ENCODE data around the gene DNAJB12.

DNAJB12 gene

DNA sequence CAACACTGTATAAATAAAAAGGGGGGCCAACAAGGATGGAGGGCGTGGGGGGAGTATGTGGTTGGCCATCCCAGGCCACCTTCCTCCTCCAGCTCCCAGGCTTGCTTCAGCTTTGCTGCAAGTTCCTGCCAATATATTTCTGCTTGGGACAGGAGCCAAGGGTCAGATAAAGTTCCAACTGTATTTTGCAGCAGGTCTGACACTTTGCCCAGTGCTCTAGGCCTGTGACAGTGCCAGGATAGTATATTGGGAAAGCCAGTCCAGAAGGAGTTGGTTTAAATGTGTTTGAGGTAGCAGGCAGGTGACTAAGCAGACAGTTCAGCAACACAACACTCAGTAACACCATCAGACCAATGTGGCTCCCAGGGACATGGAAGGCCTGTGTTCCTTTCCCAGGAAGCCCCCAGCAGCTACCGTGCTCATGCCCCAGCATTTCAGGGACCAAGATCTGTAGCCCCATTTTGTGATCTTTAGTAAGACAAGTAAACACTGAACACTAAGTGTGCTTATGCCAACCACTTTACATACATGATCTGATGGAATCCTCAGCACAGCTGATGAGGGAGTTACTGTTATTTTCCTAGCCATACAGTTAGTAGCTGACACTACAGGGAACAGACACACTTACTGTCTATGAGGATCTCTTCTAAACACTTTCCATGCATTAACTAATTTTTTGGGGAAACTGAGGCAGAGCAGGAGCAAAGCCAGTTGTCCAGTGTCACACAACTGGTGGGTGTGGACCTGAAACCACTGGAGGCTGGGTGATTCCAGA lies 38.9 kb downstream of the DNAJB12 start:
- no peak overlapping the region for H4K91ac ChIP-seq (ENCODE audit: low read depth, low read length, poor library complexity)
- no peak overlapping the region for H2BK12ac ChIP-seq (ENCODE audit: low read length)
- no peak overlapping the region for H3K27ac ChIP-seq (replicated peaks; ENCODE audit: low read length)
- H3K36me3 ChIP-seq (replicated peaks in 1 of 2; ENCODE audit: control insufficient read depth in 2 of 2, insufficient read depth in 2 of 2, low read length in 2 of 2): no peaks in the 10 kb centered on the region
- H2AK5ac ChIP-seq (ENCODE audit: low read depth, low read length): no peak overlapping the region
- H3K4ac ChIP-seq (ENCODE audit: low read length): no peak overlapping the region
- no peak overlapping the region for H3K4me2 ChIP-seq (ENCODE audit: insufficient read depth, low read length, poor library complexity, severe bottlenecking)
- no peak overlapping the region for H3K4me3 ChIP-seq (ENCODE audit: low read length in 2 of 2)
- no peak overlapping the region for H3K14ac ChIP-seq (ENCODE audit: low read length)
- no peak overlapping the region for H2BK5ac ChIP-seq (ENCODE audit: low read length)
- WGBS, 2 donors (ENCODE audit: extremely low coverage in 2 of 2, insufficient read length in 2 of 2, insufficient replicate concordance in 1 of 2): no CpG with 5 or more reads among the region's 2 CpGs
- no peaks in the 10 kb centered on the region for H3K79me1 ChIP-seq (ENCODE audit: low read depth, low read length)
- no peak overlapping the region for H4K8ac ChIP-seq (ENCODE audit: low read depth, low read length)
- H2BK15ac ChIP-seq (ENCODE audit: low read length): no peak overlapping the region
- H3K9me3 ChIP-seq (replicated peaks in 1 of 2; ENCODE audit: control insufficient read depth in 2 of 2, insufficient read depth in 1 of 2, low read depth in 1 of 2, low read length in 2 of 2): no peaks in the 10 kb centered on the region
- peaks cover 13 to 18% of the 10 kb centered on the region in 2 donors for H3K4me1 ChIP-seq (ENCODE audit: control insufficient read depth in 2 of 2, insufficient read depth in 1 of 2, low read depth in 1 of 2, low read length in 2 of 2)
- no peak overlapping the region for H2BK120ac ChIP-seq (ENCODE audit: low read depth, low read length)
- H2AFZ ChIP-seq (ENCODE audit: low read length): peak overlapping the region; percentile 76
- no peak overlapping the region for H3K18ac ChIP-seq (ENCODE audit: low read length)
- H3K27me3 ChIP-seq (ENCODE audit: control insufficient read depth in 3 of 3, insufficient read depth in 3 of 3, low read depth in 1 of 3, low read length in 3 of 3): peaks cover 0 to 5% (median 0%) of the 10 kb centered on the region in 3 experiments
- H3K9ac ChIP-seq (ENCODE audit: low read depth, low read length, poor library complexity): no peak overlapping the region
- no peak for DNase-seq (ENCODE audit: low spot score)
- H3K23ac ChIP-seq (ENCODE audit: low read depth, low read length, poor library complexity): no peak overlapping the region

DNA sequence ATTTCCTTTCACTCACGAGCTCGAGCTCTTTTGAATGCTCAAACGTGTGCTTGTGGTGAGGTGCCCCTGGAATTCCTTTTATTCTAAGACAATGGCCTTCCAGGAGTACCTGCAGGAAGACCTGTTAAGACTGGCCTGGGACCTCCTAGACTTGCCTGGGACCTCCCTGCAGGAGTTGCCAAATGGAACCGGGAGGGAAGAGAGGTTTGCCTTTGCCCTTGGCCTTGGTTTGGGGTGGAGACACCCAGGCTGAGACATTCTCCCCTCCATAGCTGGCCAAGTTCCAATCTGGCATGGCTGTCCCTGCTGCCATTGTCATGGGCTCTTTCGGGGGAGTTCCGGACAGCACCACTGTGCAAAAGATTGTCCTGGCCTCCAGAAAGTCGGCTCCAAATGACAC lies 39.7 kb downstream of the DNAJB12 start:
- Histone ChIP-seq H2BK15ac (ENCODE audit: low read length) (no peak overlapping the region), H2BK5ac (ENCODE audit: low read length) (no peak overlapping the region), H3K36me3 (replicated peaks in 1 of 2; ENCODE audit: control insufficient read depth in 2 of 2, insufficient read depth in 2 of 2, low read length in 2 of 2) (no peaks in the 10 kb centered on the region), H3K9me3 (replicated peaks in 1 of 2; ENCODE audit: control insufficient read depth in 2 of 2, insufficient read depth in 1 of 2, low read depth in 1 of 2, low read length in 2 of 2) (no peaks in the 10 kb centered on the region), H3K27ac (replicated peaks; ENCODE audit: low read length) (no peak overlapping the region), H2AFZ (ENCODE audit: low read length) (peak overlapping the region; percentile 76), H3K4ac (ENCODE audit: low read length) (no peak overlapping the region), H4K91ac (ENCODE audit: low read depth, low read length, poor library complexity) (no peak overlapping the region), H3K27me3 (ENCODE audit: control insufficient read depth in 3 of 3, insufficient read depth in 3 of 3, low read depth in 1 of 3, low read length in 3 of 3) (peaks cover 0 to 5% (median 0%) of the 10 kb centered on the region in 3 experiments), H2BK12ac (ENCODE audit: low read length) (no peak overlapping the region), H3K14ac (ENCODE audit: low read length) (no peak overlapping the region), H3K9ac (ENCODE audit: low read depth, low read length, poor library complexity) (no peak overlapping the region), H3K79me1 (ENCODE audit: low read depth, low read length) (no peaks in the 10 kb centered on the region), H3K4me1 (ENCODE audit: control insufficient read depth in 2 of 2, insufficient read depth in 1 of 2, low read depth in 1 of 2, low read length in 2 of 2) (peaks cover 13 to 15% of the 10 kb centered on the region in 2 donors), H2AK5ac (ENCODE audit: low read depth, low read length) (no peak overlapping the region), H3K4me2 (ENCODE audit: insufficient read depth, low read length, poor library complexity, severe bottlenecking) (no peak overlapping the region), H3K23ac (ENCODE audit: low read depth, low read length, poor library complexity) (no peak overlapping the region), H2BK120ac (ENCODE audit: low read depth, low read length) (no peak overlapping the region), H3K4me3 (ENCODE audit: low read length in 2 of 2) (no peak overlapping the region), H4K8ac (ENCODE audit: low read depth, low read length) (no peak overlapping the region), H3K18ac (ENCODE audit: low read length) (no peak overlapping the region)
- WGBS, 2 donors (ENCODE audit: extremely low coverage in 2 of 2, insufficient read length in 2 of 2, insufficient replicate concordance in 1 of 2): no CpG with 5 or more reads among the region's 7 CpGs
- DNase-seq (ENCODE audit: low spot score): no peak

DNA sequence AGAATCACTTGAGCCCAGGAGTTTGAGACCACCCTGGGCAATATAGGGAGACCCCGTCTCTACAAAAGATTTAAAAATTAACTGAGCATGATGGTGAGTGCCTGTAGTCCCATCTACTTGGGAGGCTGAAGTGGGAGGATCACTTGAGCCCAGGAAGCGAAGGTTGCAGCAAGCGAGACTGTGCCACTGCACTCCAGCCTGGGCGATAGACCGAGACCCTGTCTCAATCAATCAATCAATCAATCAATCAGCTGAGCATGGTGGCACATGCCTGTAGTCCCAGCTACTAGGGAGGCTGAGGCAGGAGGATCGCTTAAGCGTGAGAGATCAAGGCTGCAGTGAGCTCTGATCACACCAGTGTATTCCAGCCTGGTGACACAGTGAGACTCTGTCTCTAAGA lies 40.5 kb downstream of the DNAJB12 start:
- WGBS, 2 donors (ENCODE audit: extremely low coverage in 2 of 2, insufficient read length in 2 of 2, insufficient replicate concordance in 1 of 2): no CpG with 5 or more reads among the region's 7 CpGs
- no peak overlapping the region for H3K9ac ChIP-seq (ENCODE audit: low read depth, low read length, poor library complexity)

DNA sequence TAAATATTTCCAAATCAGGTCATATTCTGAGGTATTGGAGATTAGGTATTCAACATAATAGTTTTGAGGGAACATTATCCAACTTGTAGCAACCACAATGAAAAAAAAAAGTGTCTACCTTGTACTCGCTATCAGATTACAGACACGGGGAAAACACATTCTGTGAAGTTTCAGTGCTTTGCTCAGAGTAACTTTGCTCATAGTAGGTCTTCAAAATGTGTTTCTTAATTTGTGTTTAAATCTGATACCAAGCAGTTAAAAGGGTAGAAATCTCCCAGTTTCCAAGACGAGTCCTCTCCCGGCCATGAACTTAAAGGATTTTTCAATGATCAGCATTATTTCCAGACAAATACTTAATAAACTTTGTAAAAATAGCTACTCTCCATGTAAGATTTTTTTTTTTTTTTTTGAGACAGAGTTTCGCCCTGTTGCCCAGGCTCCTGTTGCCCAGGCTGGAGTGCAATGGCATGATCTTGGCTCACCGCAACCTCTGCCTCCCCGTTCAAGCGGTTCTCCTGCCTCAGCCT lies 41.8 kb downstream of the DNAJB12 start:
- H3K36me3 ChIP-seq (replicated peaks in 1 of 2; ENCODE audit: control insufficient read depth in 2 of 2, insufficient read depth in 2 of 2, low read length in 2 of 2): no peaks in the 10 kb centered on the region
- no peak overlapping the region for H3K4me2 ChIP-seq (ENCODE audit: insufficient read depth, low read length, poor library complexity, severe bottlenecking)
- H4K8ac ChIP-seq (ENCODE audit: low read depth, low read length): no peak overlapping the region
- H2BK15ac ChIP-seq (ENCODE audit: low read length): no peak overlapping the region
- no peak overlapping the region for H3K14ac ChIP-seq (ENCODE audit: low read length)
- peaks cover 6 to 9% of the 10 kb centered on the region in 2 donors for H3K4me1 ChIP-seq (ENCODE audit: control insufficient read depth in 2 of 2, insufficient read depth in 1 of 2, low read depth in 1 of 2, low read length in 2 of 2)
- H2BK5ac ChIP-seq (ENCODE audit: low read length): no peak overlapping the region
- H3K27me3 ChIP-seq (ENCODE audit: control insufficient read depth in 3 of 3, insufficient read depth in 3 of 3, low read depth in 1 of 3, low read length in 3 of 3): no peaks in the 10 kb centered on the region
- H3K9ac ChIP-seq (ENCODE audit: low read depth, low read length, poor library complexity): no peak overlapping the region
- no peak overlapping the region for H3K4me3 ChIP-seq (ENCODE audit: low read length in 2 of 2)
- H3K27ac ChIP-seq (replicated peaks; ENCODE audit: low read length): no peak overlapping the region
- no peak for DNase-seq (ENCODE audit: low spot score)
- H2BK120ac ChIP-seq (ENCODE audit: low read depth, low read length): no peak overlapping the region
- no peaks in the 10 kb centered on the region for H3K79me1 ChIP-seq (ENCODE audit: low read depth, low read length)
- H3K9me3 ChIP-seq (replicated peaks in 1 of 2; ENCODE audit: control insufficient read depth in 2 of 2, insufficient read depth in 1 of 2, low read depth in 1 of 2, low read length in 2 of 2): no peaks in the 10 kb centered on the region
- no peak overlapping the region for H4K91ac ChIP-seq (ENCODE audit: low read depth, low read length, poor library complexity)
- H3K18ac ChIP-seq (ENCODE audit: low read length): no peak overlapping the region
- WGBS, 2 donors (ENCODE audit: extremely low coverage in 2 of 2, insufficient read length in 2 of 2, insufficient replicate concordance in 1 of 2): no CpG with 5 or more reads among the region's 8 CpGs
- no peak overlapping the region for H2BK12ac ChIP-seq (ENCODE audit: low read length)
- no peak overlapping the region for H3K4ac ChIP-seq (ENCODE audit: low read length)
- no peak overlapping the region for H2AFZ ChIP-seq (ENCODE audit: low read length)
- no peak overlapping the region for H3K23ac ChIP-seq (ENCODE audit: low read depth, low read length, poor library complexity)
- no peak overlapping the region for H2AK5ac ChIP-seq (ENCODE audit: low read depth, low read length)

More for the DNA sequence above, 40.5 kb downstream of the DNAJB12 start:
- peaks cover 9 to 11% of the 10 kb centered on the region in 2 donors for H3K4me1 ChIP-seq (ENCODE audit: control insufficient read depth in 2 of 2, insufficient read depth in 1 of 2, low read depth in 1 of 2, low read length in 2 of 2)
- no peak for DNase-seq (ENCODE audit: low spot score)
- H3K4me2 ChIP-seq (ENCODE audit: insufficient read depth, low read length, poor library complexity, severe bottlenecking): no peak overlapping the region
- peaks cover 0 to 2% (median 0%) of the 10 kb centered on the region in 3 experiments for H3K27me3 ChIP-seq (ENCODE audit: control insufficient read depth in 3 of 3, insufficient read depth in 3 of 3, low read depth in 1 of 3, low read length in 3 of 3)
- no peak overlapping the region for H2BK12ac ChIP-seq (ENCODE audit: low read length)
- H3K27ac ChIP-seq (replicated peaks; ENCODE audit: low read length): no peak overlapping the region
- no peak overlapping the region for H4K8ac ChIP-seq (ENCODE audit: low read depth, low read length)
- H3K36me3 ChIP-seq (replicated peaks in 1 of 2; ENCODE audit: control insufficient read depth in 2 of 2, insufficient read depth in 2 of 2, low read length in 2 of 2): no peaks in the 10 kb centered on the region
- H3K18ac ChIP-seq (ENCODE audit: low read length): no peak overlapping the region
- H2BK15ac ChIP-seq (ENCODE audit: low read length): no peak overlapping the region
- H4K91ac ChIP-seq (ENCODE audit: low read depth, low read length, poor library complexity): no peak overlapping the region
- no peak overlapping the region for H2BK120ac ChIP-seq (ENCODE audit: low read depth, low read length)
- no peak overlapping the region for H2AFZ ChIP-seq (ENCODE audit: low read length)
- no peaks in the 10 kb centered on the region for H3K9me3 ChIP-seq (replicated peaks in 1 of 2; ENCODE audit: control insufficient read depth in 2 of 2, insufficient read depth in 1 of 2, low read depth in 1 of 2, low read length in 2 of 2)
- H3K79me1 ChIP-seq (ENCODE audit: low read depth, low read length): no peaks in the 10 kb centered on the region
- no peak overlapping the region for H2AK5ac ChIP-seq (ENCODE audit: low read depth, low read length)
- no peak overlapping the region for H2BK5ac ChIP-seq (ENCODE audit: low read length)
- no peak overlapping the region for H3K14ac ChIP-seq (ENCODE audit: low read length)
- H3K4me3 ChIP-seq (ENCODE audit: low read length in 2 of 2): no peak overlapping the region
- H3K23ac ChIP-seq (ENCODE audit: low read depth, low read length, poor library complexity): no peak overlapping the region
- H3K4ac ChIP-seq (ENCODE audit: low read length): no peak overlapping the region
